C4-2B (cell line): Measurements from ENCODE around the gene PPP4R3A.

Experiments used
- CTCF ChIP-seq: fragments of 450-650 bp; conservative IDR thresholded peaks from 2 replicates; pipeline ENCODE4 v1.5.1; 2017; ENCODE audit warnings: mild to moderate bottlenecking
- ZFX ChIP-seq: fragments of 450-650 bp; IDR thresholded peaks from 2 replicates; pipeline ENCODE4 v1.6.1; 2017

- TF ChIP-seq CTCF (no peak), ZFX (peak; percentile 97)
Observed at GRCh38 chr14:91510171-91511042, at the start of gene PPP4R3A.
